DMS153 treated with DMSO at 0.1 percent for 48 hours (cell line): ENCODE data around the gene TSPAN12.
A peak's percentile ranks its signal among the peaks of the same experiment; 100 is the strongest.
"Not testable (repeated sequence)": the region's sequence is repeated elsewhere in the genome, so short reads cannot be mapped to it uniquely, and the experiment has no call there.

ENCODE experiments used
- DNase-seq: peaks from one replicate; lab custom pipeline; 2025; ENCODE audit not compliant: unreplicated experiment; lab: John Stamatoyannopoulos, UW

TSPAN12 gene

GRCh38 chr7:120807390-120807789, 50.6 kb downstream of the TSPAN12 start:
- no peak for DNase-seq

- DNase-seq: no peak
Observed at GRCh38 chr7:120806669-120807068, 51.3 kb downstream of the TSPAN12 start.

- DNase-seq: peak; percentile 52
Observed at GRCh38 chr7:120805636-120806388, 52.1 kb downstream of the TSPAN12 start.

GRCh38 chr7:120802751-120803150, 55.2 kb downstream of the TSPAN12 start:
- no peak for DNase-seq

GRCh38 chr7:120799813-120800475, 58.0 kb downstream of the TSPAN12 start:
- no peak for DNase-seq

- no peak for DNase-seq
Observed at GRCh38 chr7:120799147-120799546, 58.8 kb downstream of the TSPAN12 start.

GRCh38 chr7:120797026-120797645, 60.8 kb downstream of the TSPAN12 start:
- no peak for DNase-seq

- no peak for DNase-seq
Observed at GRCh38 chr7:120794106-120794729, 63.7 kb downstream of the TSPAN12 start.

- no peak for DNase-seq
Observed at GRCh38 chr7:120793213-120793936, 64.6 kb downstream of the TSPAN12 start.

- no peak for DNase-seq
Observed at GRCh38 chr7:120792861-120793130, 65.1 kb downstream of the TSPAN12 start.

GRCh38 chr7:120792091-120792860, 65.7 kb downstream of the TSPAN12 start:
- peak; percentile 31 for DNase-seq

- no peak for DNase-seq
Observed at GRCh38 chr7:120785095-120785494, 72.8 kb downstream of the TSPAN12 start.

GRCh38 chr7:120783721-120784120, 74.2 kb downstream of the TSPAN12 start:
- DNase-seq: no peak

- no peak for DNase-seq
Observed at GRCh38 chr7:120783273-120783672, 74.7 kb downstream of the TSPAN12 start.

GRCh38 chr7:120781924-120782323, 76.0 kb downstream of the TSPAN12 start:
- not testable (repeated sequence) for DNase-seq

GRCh38 chr7:120780938-120781337, 77.0 kb downstream of the TSPAN12 start:
- DNase-seq: no peak

- not testable (repeated sequence) for DNase-seq
Observed at GRCh38 chr7:120780451-120780850, 77.5 kb downstream of the TSPAN12 start.

GRCh38 chr7:120779078-120779477, 78.9 kb downstream of the TSPAN12 start:
- DNase-seq: not testable (repeated sequence)

- DNase-seq: no peak
Observed at GRCh38 chr7:120775755-120776154, 82.2 kb downstream of the TSPAN12 start.

- no peak for DNase-seq
Observed at GRCh38 chr7:120774481-120774880, 83.5 kb downstream of the TSPAN12 start.
